ENCODE data around the gene NHEJ1. TPM values are rescaled to one million over a fixed set of nuclear protein-coding genes. Genes with fewer than 3 reads are reported as not detected.

NHEJ1 gene
- total RNA-seq, 1 experiment from 2014 or later: 16.4 TPM

DNA sequence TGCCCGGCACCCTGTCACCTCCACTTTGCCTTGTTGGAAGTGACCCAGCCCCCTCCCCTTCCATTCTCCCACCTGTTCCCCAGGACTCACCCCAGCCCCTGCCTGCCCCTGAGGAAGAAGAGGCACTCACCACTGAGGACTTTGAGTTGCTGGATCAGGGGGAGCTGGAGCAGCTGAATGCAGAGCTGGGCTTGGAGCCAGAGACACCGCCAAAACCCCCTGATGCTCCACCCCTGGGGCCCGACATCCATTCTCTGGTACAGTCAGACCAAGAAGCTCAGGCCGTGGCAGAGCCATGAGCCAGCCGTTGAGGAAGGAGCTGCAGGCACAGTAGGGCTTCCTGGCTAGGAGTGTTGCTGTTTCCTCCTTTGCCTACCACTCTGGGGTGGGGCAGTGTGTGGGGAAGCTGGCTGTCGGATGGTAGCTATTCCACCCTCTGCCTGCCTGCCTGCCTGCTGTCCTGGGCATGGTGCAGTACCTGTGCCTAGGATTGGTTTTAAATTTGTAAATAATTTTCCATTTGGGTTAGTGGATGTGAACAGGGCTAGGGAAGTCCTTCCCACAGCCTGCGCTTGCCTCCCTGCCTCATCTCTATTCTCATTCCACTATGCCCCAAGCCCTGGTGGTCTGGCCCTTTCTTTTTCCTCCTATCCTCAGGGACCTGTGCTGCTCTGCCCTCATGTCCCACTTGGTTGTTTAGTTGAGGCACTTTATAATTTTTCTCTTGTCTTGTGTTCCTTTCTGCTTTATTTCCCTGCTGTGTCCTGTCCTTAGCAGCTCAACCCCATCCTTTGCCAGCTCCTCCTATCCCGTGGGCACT is 21.9 kb upstream of the NHEJ1 start:
- Histone ChIP-seq H2AFZ (ENCODE audit: low read depth, low read length, poor library complexity, severe bottlenecking) (no peak overlapping the region), H4K20me1 (ENCODE audit: insufficient read depth) (no peaks in the 10 kb centered on the region), H3K79me2 (ENCODE audit: insufficient read depth, low read length) (peaks cover 16% of the 10 kb centered on the region), H3K27me3 (ENCODE audit: insufficient read depth, low read length) (no peaks in the 10 kb centered on the region), H3K4me2 (ENCODE audit: low read length) (no peak overlapping the region), H3K9ac (ENCODE audit: low read length) (no peak overlapping the region), H3K4me1 (ENCODE audit: control insufficient read depth in 1 of 2, insufficient read depth in 2 of 2, low read length in 2 of 2) (peaks cover 5 to 13% of the 10 kb centered on the region in 2 experiments; a peak in 2 of 4 replicates), H3K9me3 (ENCODE audit: control insufficient read depth in 1 of 2, insufficient read depth in 1 of 2, low read depth in 1 of 2, low read length in 2 of 2) (no peaks in the 10 kb centered on the region), H3K27ac (ENCODE audit: low read depth, low read length) (no peak overlapping the region), H3K36me3 (ENCODE audit: control insufficient read depth in 1 of 2, insufficient read depth in 2 of 2, low read length in 2 of 2) (peaks cover 13 to 17% of the 10 kb centered on the region in 2 experiments; a peak in 3 of 4 replicates), H3K4me3 (replicated peaks in 1 of 2; ENCODE audit: low read depth in 1 of 2, low read length in 2 of 2) (no peak overlapping the region), H3K9me2 (ENCODE audit: insufficient read depth) (no peaks in the 10 kb centered on the region)
- TF ChIP-seq ELF1 (IDR thresholded peaks at IDR 0.05; ENCODE audit: borderline replicate concordance, low read depth) (no peak), EGR1 (IDR thresholded peaks at IDR 0.05; ENCODE audit: low read depth) (no peak), YY1 (IDR thresholded peaks at IDR 0.05; ENCODE audit: extremely low read depth, insufficient replicate concordance, low read depth, low read length) (no peak), FOSL1 (IDR thresholded peaks at IDR 0.05; ENCODE audit: low read depth) (no peak), JUND (IDR thresholded peaks at IDR 0.05) (no peak), CBX3 (IDR thresholded peaks at IDR 0.05; ENCODE audit: low read depth) (no peak), ZFX (IDR thresholded peaks at IDR 0.05) (no peak), EZH2 (IDR thresholded peaks at IDR 0.05) (no peak), EZH2phosphoT487 (IDR thresholded peaks at IDR 0.05; ENCODE audit: borderline replicate concordance) (no peak), SIN3A (IDR thresholded peaks at IDR 0.05; ENCODE audit: low read depth) (no peak), CTCF (IDR thresholded peaks at IDR 0.05 in 2 of 3, conservative IDR thresholded peaks at IDR 0.05 in 1 of 3; ENCODE audit: borderline replicate concordance in 1 of 3, insufficient read depth in 1 of 3, low read depth in 2 of 3, low read length in 2 of 3) (no peak)
- POLR2A ChIA-PET: no interaction called here
- intact Hi-C loops (cut with micrococcal nuclease): no loop called here
- CTCF ChIA-PET: no interaction called here
- DNase-seq (ENCODE audit: low read depth, low spot score): no peak
- no TSS peak for BruUV-seq (replicated peaks)
- no peak for ATAC-seq
- RAD21 ChIA-PET (ENCODE audit: low non-redundant PET in 1 of 2, low total read pairs in 2 of 2, uncharacterized antibody in 2 of 2, unreplicated experiment in 2 of 2): no interaction called here

All from HCT116 (cell line).